Neural progenitor cell (in vitro differentiated cells): ENCODE data around the gene ZBTB7B. TPM values are rescaled to one million over a fixed set of nuclear protein-coding genes. Genes with fewer than 3 reads are reported as not detected.

ENCODE experiments used
- DNase-seq: peaks from one replicate; pipeline ENCODE4 v3.0.0-alpha.2; 2016; ENCODE audit warnings: low spot score
- H2AFZ ChIP-seq: fragments of 200-600 bp; sonication (generic); replicated peaks from 2 replicates; pipeline ENCODE4 v1.6.1; 2016; ENCODE audit warnings: antibody characterized with exemption
- H3F3A ChIP-seq: fragments of 200-600 bp; sonication (generic); 2 replicates; pipeline ENCODE4 v1.6.1; 2016; ENCODE audit warnings: antibody characterized with exemption, low read depth
- H3K27ac ChIP-seq: fragments of 200-600 bp; sonication (generic); 2 replicates; pipeline ENCODE4 v1.5.1; 2016; ENCODE audit warnings: mild to moderate bottlenecking
- H3K27me3 ChIP-seq: fragments of 200-600 bp; sonication (generic); 2 replicates; pipeline ENCODE4 v1.6.1; 2016; ENCODE audit warnings: mild to moderate bottlenecking, moderate library complexity
- H3K36me3 ChIP-seq: fragments of 200-600 bp; sonication (generic); 2 replicates; pipeline ENCODE4 v1.5.1; 2016
- H3K4me1 ChIP-seq: fragments of 200-600 bp; sonication (generic); 2 replicates; pipeline ENCODE4 v1.6.1; 2016; ENCODE audit warnings: mixed run types
- H3K4me2 ChIP-seq: fragments of 200-600 bp; sonication (generic); 2 replicates; pipeline ENCODE4 v1.6.1; 2016
- H3K4me3 ChIP-seq: fragments of 200-600 bp; sonication (generic); 2 replicates; pipeline ENCODE4 v1.5.1; 2016
- H3K79me2 ChIP-seq: fragments of 200-600 bp; sonication (generic); 2 replicates; pipeline ENCODE4 v1.6.1; 2016; ENCODE audit warnings: low read depth
- H3K9ac ChIP-seq: fragments of 200-600 bp; sonication (generic); 2 replicates; pipeline ENCODE4 v1.6.1; 2016
- H3K9me3 ChIP-seq: fragments of 200-600 bp; sonication (generic); 2 replicates; pipeline ENCODE4 v1.5.1; 2016; ENCODE audit warnings: low read depth
- H4K20me1 ChIP-seq: fragments of 200-600 bp; sonication (generic); 2 replicates; pipeline ENCODE4 v1.6.1; 2016; ENCODE audit warnings: low read depth
- H3K27ac Mint-ChIP-seq: 3 replicates; pipeline ENCODE4 v1.8.0; 2021; ENCODE audit warnings: mixed read lengths
- H3K27me3 Mint-ChIP-seq: 2 replicates; pipeline ENCODE4 v1.8.0; 2022; ENCODE audit warnings: low read depth, mild to moderate bottlenecking, inconsistent platforms, moderate library complexity, mixed read lengths; ENCODE audit not compliant: insufficient read depth
- H3K36me3 Mint-ChIP-seq: 3 replicates; pipeline ENCODE4 v1.8.0; 2021; ENCODE audit warnings: mixed read lengths
- H3K4me1 Mint-ChIP-seq: 3 replicates; pipeline ENCODE4 v1.8.0; 2021; ENCODE audit warnings: mixed read lengths
- H3K4me3 Mint-ChIP-seq: 3 replicates; pipeline ENCODE4 v1.8.0; 2021; ENCODE audit warnings: mild to moderate bottlenecking, moderate library complexity, mixed read lengths
- H3K9me3 Mint-ChIP-seq: 3 replicates; pipeline ENCODE4 v1.8.0; 2020; ENCODE audit warnings: mixed read lengths
- EZH2 ChIP-seq: fragments of 200-600 bp; sonication (generic); IDR thresholded peaks from 2 replicates; pipeline ENCODE4 v1.6.1; 2017; ENCODE audit warnings: antibody characterized with exemption, mild to moderate bottlenecking, moderate library complexity
- EZH2phosphoT487 ChIP-seq: fragments of 200-600 bp; sonication (generic); IDR thresholded peaks from 2 replicates; pipeline ENCODE4 v1.6.1; 2017; ENCODE audit warnings: antibody characterized with exemption
- total RNA-seq: library from RNA; depleted of rRNA; stranded (reverse); fragments of >200 nt; gene quantifications from 2 replicates; pipeline ENCODE4 v1.2.3, GENCODE V29; 2015; ENCODE audit warnings: low replicate concordance
- TF ChIP-seq, protein P1 (sequence below): fragments of 200-600 bp; sonication (generic); IDR thresholded peaks from 2 replicates; pipeline ENCODE4 v1.5.1; 2017; ENCODE audit warnings: antibody characterized with exemption, mild to moderate bottlenecking

Gene ZBTB7B
- total RNA-seq, 1 donor from 2014 or later = 4.7 TPM

DNA sequence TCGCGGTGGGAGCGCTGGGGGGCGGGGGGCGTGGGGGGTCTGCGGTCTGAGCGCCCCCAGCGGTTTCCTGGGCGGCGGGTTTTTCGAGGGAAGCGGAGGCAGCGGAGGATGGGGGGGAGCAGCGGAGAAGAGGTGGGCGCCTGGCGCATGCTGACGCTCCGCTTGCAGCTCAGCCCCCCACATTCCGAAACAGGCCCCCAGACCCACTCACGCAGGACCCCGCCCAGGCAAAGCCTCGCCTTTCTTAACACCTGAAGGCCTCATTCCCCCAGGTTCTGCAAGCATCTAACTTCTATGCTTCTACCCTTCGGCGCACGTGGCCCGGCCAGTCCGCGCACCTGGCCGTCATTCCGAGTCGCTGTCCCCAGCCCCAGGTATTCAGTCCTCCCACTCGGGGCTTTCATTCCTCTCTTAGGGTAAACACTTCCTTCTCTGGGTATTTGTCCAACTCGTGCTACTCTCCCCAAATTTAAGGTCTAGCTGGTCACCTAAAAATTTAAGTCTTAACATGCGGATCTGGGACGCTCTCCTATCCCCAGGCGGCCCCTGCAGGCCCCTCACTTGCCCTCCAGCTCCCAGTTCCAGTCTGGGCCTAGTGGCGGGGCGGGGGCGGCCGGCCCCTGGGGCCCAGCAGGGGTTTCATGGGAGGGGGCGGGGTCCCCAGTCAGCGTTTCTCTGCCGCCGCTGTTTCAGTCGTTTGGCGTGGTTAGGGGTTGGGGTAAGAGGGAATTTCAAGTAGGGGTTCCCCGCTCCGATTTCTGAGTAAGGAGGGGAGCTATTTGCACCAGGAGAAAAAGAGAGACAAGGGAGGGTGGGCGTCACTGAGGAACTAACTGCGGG lies 2.8 kb upstream of the ZBTB7B start:
- Mint-ChIP-seq H3K27ac (peak overlapping the region; percentile 44), H3K36me3 (no peaks in the 10 kb centered on the region), H3K4me3 (peak overlapping the region; percentile 92), H3K9me3 (peaks cover 2% of the 10 kb centered on the region), H3K4me1 (peaks cover 32% of the 10 kb centered on the region), H3K27me3 (peaks cover 4% of the 10 kb centered on the region)
- Histone ChIP-seq H3K4me2 (peak overlapping the region; percentile 82), H3K79me2 (peaks cover 22% of the 10 kb centered on the region), H3K4me3 (peak overlapping the region; percentile 72), H2AFZ (no peak overlapping the region), H4K20me1 (no peaks in the 10 kb centered on the region), H3F3A (peaks cover 43% of the 10 kb centered on the region), H3K27ac (peak overlapping the region; percentile 41), H3K9me3 (no peaks in the 10 kb centered on the region), H3K4me1 (peaks cover 20% of the 10 kb centered on the region), H3K27me3 (no peaks in the 10 kb centered on the region), H3K9ac (no peak overlapping the region), H3K36me3 (no peaks in the 10 kb centered on the region)
- DNase-seq = peak; percentile 76
- TF ChIP-seq EZH2phosphoT487 (no peak), EZH2 (no peak)

DNA sequence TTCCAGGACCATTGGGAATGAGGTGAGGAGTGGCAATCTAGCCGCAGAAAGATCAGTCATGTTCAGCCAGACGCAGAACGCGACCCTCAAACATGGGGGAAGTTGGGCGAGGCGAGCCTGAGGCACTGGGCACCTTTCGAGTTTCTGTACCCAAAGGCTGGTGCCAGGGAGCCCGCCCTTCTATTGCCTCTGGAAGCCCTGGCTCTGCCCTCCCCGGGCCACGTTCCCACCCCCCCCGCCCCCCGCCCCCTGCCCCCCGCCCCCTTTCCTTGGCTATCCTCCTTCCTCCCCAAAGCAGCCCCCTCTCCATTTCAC lies 2.2 kb upstream of the ZBTB7B start:
- H3K27ac Mint-ChIP-seq = peak overlapping the region; percentile 37
- H3K4me3 Mint-ChIP-seq = peak overlapping the region; percentile 92
- Histone ChIP-seq H3K9ac (no peak overlapping the region), H3K4me3 (peak overlapping the region; percentile 72), H3F3A (peaks cover 43% of the 10 kb centered on the region), H4K20me1 (no peaks in the 10 kb centered on the region), H3K79me2 (peaks cover 28% of the 10 kb centered on the region), H3K27me3 (no peaks in the 10 kb centered on the region), H3K4me2 (peak overlapping the region; percentile 82), H2AFZ (no peak overlapping the region), H3K4me1 (peaks cover 20% of the 10 kb centered on the region), H3K9me3 (no peaks in the 10 kb centered on the region), H3K36me3 (no peaks in the 10 kb centered on the region), H3K27ac (peak overlapping the region; percentile 41)
- DNase-seq = no peak
- TF ChIP-seq EZH2 (no peak), EZH2phosphoT487 (no peak)
- TF ChIP-seq, protein P1, sequence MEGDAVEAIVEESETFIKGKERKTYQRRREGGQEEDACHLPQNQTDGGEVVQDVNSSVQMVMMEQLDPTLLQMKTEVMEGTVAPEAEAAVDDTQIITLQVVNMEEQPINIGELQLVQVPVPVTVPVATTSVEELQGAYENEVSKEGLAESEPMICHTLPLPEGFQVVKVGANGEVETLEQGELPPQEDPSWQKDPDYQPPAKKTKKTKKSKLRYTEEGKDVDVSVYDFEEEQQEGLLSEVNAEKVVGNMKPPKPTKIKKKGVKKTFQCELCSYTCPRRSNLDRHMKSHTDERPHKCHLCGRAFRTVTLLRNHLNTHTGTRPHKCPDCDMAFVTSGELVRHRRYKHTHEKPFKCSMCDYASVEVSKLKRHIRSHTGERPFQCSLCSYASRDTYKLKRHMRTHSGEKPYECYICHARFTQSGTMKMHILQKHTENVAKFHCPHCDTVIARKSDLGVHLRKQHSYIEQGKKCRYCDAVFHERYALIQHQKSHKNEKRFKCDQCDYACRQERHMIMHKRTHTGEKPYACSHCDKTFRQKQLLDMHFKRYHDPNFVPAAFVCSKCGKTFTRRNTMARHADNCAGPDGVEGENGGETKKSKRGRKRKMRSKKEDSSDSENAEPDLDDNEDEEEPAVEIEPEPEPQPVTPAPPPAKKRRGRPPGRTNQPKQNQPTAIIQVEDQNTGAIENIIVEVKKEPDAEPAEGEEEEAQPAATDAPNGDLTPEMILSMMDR = no peak
- peaks cover 32% of the 10 kb centered on the region for H3K4me1 Mint-ChIP-seq
- H3K9me3 Mint-ChIP-seq = peaks cover 2% of the 10 kb centered on the region
- H3K27me3 Mint-ChIP-seq = peaks cover 3% of the 10 kb centered on the region
- no peaks in the 10 kb centered on the region for H3K36me3 Mint-ChIP-seq

DNA sequence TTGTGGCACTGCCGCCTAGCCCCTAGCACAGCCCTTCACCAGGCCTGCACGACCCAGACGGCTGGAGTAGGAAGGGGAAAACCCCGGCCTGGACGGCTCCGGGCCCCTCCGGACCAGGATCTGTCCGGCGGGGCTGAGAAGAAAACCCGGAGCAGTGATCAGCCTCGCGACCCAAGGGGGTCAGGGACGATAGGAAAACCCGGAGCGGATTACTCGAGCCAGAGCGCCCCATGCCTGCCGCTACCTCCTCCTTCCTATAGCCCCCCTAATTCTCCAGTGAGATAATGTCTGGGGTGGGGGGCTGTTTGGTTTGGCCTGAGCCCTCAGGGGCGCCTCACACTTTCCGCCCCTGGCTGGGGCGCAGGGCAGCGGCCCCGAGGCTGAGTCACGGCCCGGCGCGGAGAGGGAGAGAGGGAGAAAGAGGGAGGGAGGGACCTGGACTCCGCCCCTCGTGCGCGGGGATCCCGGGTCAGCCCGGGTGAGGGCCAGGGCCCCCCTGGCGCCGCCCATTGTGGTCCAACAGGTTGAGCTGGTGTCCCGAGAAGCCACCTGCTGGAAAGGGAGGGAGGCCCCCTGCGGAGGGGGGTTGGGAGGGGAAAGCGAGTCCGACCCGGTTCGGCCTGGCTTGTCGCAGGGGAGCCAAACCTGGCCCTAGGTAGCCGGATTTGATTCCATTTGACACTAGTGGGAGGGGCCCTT lies 1.7 kb upstream of the ZBTB7B start:
- Mint-ChIP-seq H3K36me3 (no peaks in the 10 kb centered on the region), H3K4me1 (peaks cover 32% of the 10 kb centered on the region), H3K27me3 (peaks cover 3% of the 10 kb centered on the region), H3K9me3 (peaks cover 2% of the 10 kb centered on the region), H3K4me3 (peak overlapping the region; percentile 89), H3K27ac (no peak overlapping the region)
- no peaks in the 10 kb centered on the region for H3K36me3 ChIP-seq
- peaks cover 28% of the 10 kb centered on the region for H3K79me2 ChIP-seq
- peaks cover 43% of the 10 kb centered on the region for H3F3A ChIP-seq
- H3K9me3 ChIP-seq = no peaks in the 10 kb centered on the region
- H4K20me1 ChIP-seq = no peaks in the 10 kb centered on the region
- peaks cover 20% of the 10 kb centered on the region for H3K4me1 ChIP-seq
- peak; percentile 96 for DNase-seq
- H3K4me2 ChIP-seq = peak overlapping the region; percentile 82
- no peak overlapping the region for H3K27ac ChIP-seq
- H2AFZ ChIP-seq = peak overlapping the region; percentile 86
- no peak overlapping the region for H3K9ac ChIP-seq
- no peaks in the 10 kb centered on the region for H3K27me3 ChIP-seq
- TF ChIP-seq EZH2 = no peak
- TF ChIP-seq, protein P1 = no peak
- no peak for TF ChIP-seq EZH2phosphoT487
- H3K4me3 ChIP-seq = peak overlapping the region; percentile 72

GRCh38 chr1:155001425-155001674 lies 1.3 kb upstream of the ZBTB7B start:
- peak overlapping the region; percentile 72 for H3K4me3 ChIP-seq
- H3K27ac ChIP-seq = no peak overlapping the region
- peaks cover 3% of the 10 kb centered on the region for H3K27me3 Mint-ChIP-seq
- H3K9ac ChIP-seq = no peak overlapping the region
- H3K36me3 ChIP-seq = no peaks in the 10 kb centered on the region
- H3K9me3 ChIP-seq = no peaks in the 10 kb centered on the region
- H3K4me3 Mint-ChIP-seq = peak overlapping the region; percentile 89
- H3K4me2 ChIP-seq = peak overlapping the region; percentile 82
- no peak for TF ChIP-seq EZH2phosphoT487
- TF ChIP-seq, protein P1 = no peak
- no peak for TF ChIP-seq EZH2
- H3F3A ChIP-seq = peaks cover 43% of the 10 kb centered on the region
- H3K79me2 ChIP-seq = peaks cover 30% of the 10 kb centered on the region
- H3K27me3 ChIP-seq = no peaks in the 10 kb centered on the region
- no peaks in the 10 kb centered on the region for H4K20me1 ChIP-seq
- no peak overlapping the region for H2AFZ ChIP-seq
- H3K4me1 Mint-ChIP-seq = peaks cover 28% of the 10 kb centered on the region
- H3K36me3 Mint-ChIP-seq = no peaks in the 10 kb centered on the region
- H3K9me3 Mint-ChIP-seq = peaks cover 2% of the 10 kb centered on the region
- no peak for DNase-seq
- H3K27ac Mint-ChIP-seq = peak overlapping the region; percentile 60
- H3K4me1 ChIP-seq = peaks cover 20% of the 10 kb centered on the region
